HepG2 (cell line): ENCODE measurements around the gene FAM161A. TPM values are rescaled to one million over a fixed set of nuclear protein-coding genes. Genes with fewer than 3 reads are reported as not detected.

Source experiments
- ATAC-seq: fragments of 200-7000 bp; cut with Tn5 transposase; 3 replicates; pipeline ENCODE4 v1.9.1; 2020; ENCODE audit warnings: mild to moderate bottlenecking, moderate library complexity
- BruUV-seq: library from RNA; stranded (reverse); fragments of 400-500 nt; replicated peaks from 2 replicates; lab custom pipeline; 2021; lab: Mats Ljungman, UMichigan
- CTCF ChIA-PET: fragments of 300-600 bp; formaldehyde crosslinking; extraction: SDS; loops from one replicate; lab custom pipeline; 2021; ENCODE audit warnings: low total read pairs, inconsistent platforms, low intra/inter-chr PET ratio; lab: Yijun Ruan, JAX
- POLR2A ChIA-PET: fragments of 350-600 bp; sonication (Branson Sonifier 250); formaldehyde crosslinking; loops from one replicate; lab custom pipeline; 2020; ENCODE audit warnings: antibody characterized with exemption, inconsistent platforms; lab: Yijun Ruan, JAX
- DNase-seq: peaks from one replicate; pipeline ENCODE4 v3.0.0-alpha.2; 2015; ENCODE audit warnings: low spot score
- FAIRE-seq: peaks from 3 replicates; lab custom pipeline; 2011; peaks lifted over from hg19 to GRCh38; lab: Jason Lieb, UNC
- H2AFZ ChIP-seq: one replicate; pipeline ENCODE4 v1.6.1; 2011; ENCODE audit warnings: low read length, inconsistent platforms
- H3K27ac ChIP-seq: fragments of 300-600 bp; 3 replicates; pipeline ENCODE4 v1.8.0; 2011; ENCODE audit warnings: mixed run types, mild to moderate bottlenecking, mixed read lengths, low read length, inconsistent platforms; ENCODE audit not compliant: insufficient read depth; ENCODE audit errors: extremely low read length
- H3K27me3 ChIP-seq, 2 experiments: fragments of 200-600 bp in 1 of 2; 2 replicates in 1 of 2; 3 replicates in 1 of 2; pipeline versions ENCODE4 v1.6.0 to v1.8.0; 2011; ENCODE audit warnings: low read length in 2 of 2, mild to moderate bottlenecking in 2 of 2, moderate library complexity in 2 of 2, inconsistent platforms in 1 of 2; ENCODE audit not compliant: insufficient read depth in 2 of 2, control insufficient read depth in 1 of 2
- H3K36me3 ChIP-seq, 2 experiments: fragments of 200-600 bp in 1 of 2; replicated peaks in 1 of 2; 2 replicates in 1 of 2; 3 replicates in 1 of 2; pipeline versions ENCODE4 v1.5.1 to v1.8.0; 2011; ENCODE audit warnings: low read length in 2 of 2, inconsistent platforms in 1 of 2; ENCODE audit not compliant: insufficient read depth in 2 of 2, control insufficient read depth in 1 of 2
- H3K4me1 ChIP-seq: 2 replicates; pipeline ENCODE4 v1.5.1; 2012; ENCODE audit warnings: low read length, inconsistent platforms; ENCODE audit not compliant: insufficient read depth
- H3K4me2 ChIP-seq: 2 replicates; pipeline ENCODE4 v1.6.0; 2011; ENCODE audit warnings: low read depth, low read length, inconsistent platforms
- H3K4me3 ChIP-seq, 3 experiments: fragments of 200-600 bp in 1 of 3; sonication (generic), shearing (Covaris generic) in 1 of 3; replicated peaks in 1 of 3; 2 replicates each; pipeline ENCODE4 v1.5.1; 2011 to 2016; ENCODE audit warnings: low read length in 3 of 3, inconsistent platforms in 2 of 3, low read depth in 2 of 3, mild to moderate bottlenecking in 2 of 3, control low read depth in 1 of 3, mixed read lengths in 1 of 3; ENCODE audit not compliant: insufficient read depth in 1 of 3
- H3K79me2 ChIP-seq: one replicate; pipeline ENCODE4 v1.6.1; 2011; ENCODE audit warnings: low read length, inconsistent platforms; ENCODE audit not compliant: insufficient read depth
- H3K9ac ChIP-seq: 2 replicates; pipeline ENCODE4 v1.6.0; 2011; ENCODE audit warnings: mild to moderate bottlenecking, low read depth, low read length, inconsistent platforms; ENCODE audit not compliant: insufficient read depth
- H3K9me3 ChIP-seq: 2 replicates; pipeline ENCODE4 v1.5.1; 2012; ENCODE audit warnings: mild to moderate bottlenecking, low read length
- H4K20me1 ChIP-seq: 2 replicates; pipeline ENCODE4 v1.6.0; 2011; ENCODE audit warnings: inconsistent platforms, mild to moderate bottlenecking, low read length, moderate library complexity; ENCODE audit not compliant: insufficient read depth
- HMG20B ChIP-seq: conservative IDR thresholded peaks from 2 replicates; pipeline ENCODE4 v1.6.1; 2016; ENCODE audit warnings: missing genetic modification reagents, missing compliant biosample characterization
- KLF15 ChIP-seq: sonication (generic); formaldehyde crosslinking; IDR thresholded peaks from 2 replicates; pipeline ENCODE4 v1.8.1; 2023; ENCODE audit warnings: borderline replicate concordance, mild to moderate bottlenecking, inconsistent platforms, missing genetic modification reagents, mixed read lengths
- ONECUT2 ChIP-seq: sonication (generic); formaldehyde crosslinking; IDR thresholded peaks from 2 replicates; pipeline ENCODE4 v1.4.0; 2020; ENCODE audit warnings: missing genetic modification reagents
- POLR2A ChIP-seq, 2 experiments: IDR thresholded peaks; 2 replicates each; pipeline ENCODE4 v1.6.1; 2011; ENCODE audit warnings: low read depth in 2 of 2, low read length in 2 of 2, mild to moderate bottlenecking in 1 of 2, moderate library complexity in 1 of 2; ENCODE audit not compliant: insufficient read depth in 1 of 2
- RBFOX2 ChIP-seq: fragments of 200-400 bp; formaldehyde crosslinking; IDR thresholded peaks from 2 replicates; pipeline ENCODE4 v1.6.1; 2017; ENCODE audit warnings: low read depth, mild to moderate bottlenecking, low read length
- TEAD3 ChIP-seq: optimal IDR thresholded peaks from 2 replicates; pipeline ENCODE3; 2016; ENCODE audit warnings: borderline replicate concordance
- THAP11 ChIP-seq: IDR thresholded peaks from 2 replicates; pipeline ENCODE4 v1.6.1; 2016; ENCODE audit warnings: missing biosample characterization, missing genetic modification reagents
- ZNF17 ChIP-seq: sonication (generic); formaldehyde crosslinking; IDR thresholded peaks from 2 replicates; pipeline ENCODE4 v1.5.0; 2020; ENCODE audit warnings: mild to moderate bottlenecking, missing genetic modification reagents
- ZNF337 ChIP-seq: sonication (generic); formaldehyde crosslinking; IDR thresholded peaks from 2 replicates; pipeline ENCODE4 v1.5.1; 2020; ENCODE audit warnings: missing genetic modification reagents, low read depth, mild to moderate bottlenecking, borderline replicate concordance
- ZNF530 ChIP-seq: sonication (generic); formaldehyde crosslinking; IDR thresholded peaks from 2 replicates; pipeline ENCODE4 v1.5.0; 2020; ENCODE audit warnings: low read depth, mild to moderate bottlenecking, missing genetic modification reagents
- ZNF550 ChIP-seq: sonication (generic); formaldehyde crosslinking; IDR thresholded peaks from 2 replicates; pipeline ENCODE4 v1.4.0; 2020; ENCODE audit warnings: mild to moderate bottlenecking, missing genetic modification reagents, borderline replicate concordance
- WGBS: methylation state at CpG from one replicate; pipeline ENCODE4 v1.1.6; 2017; ENCODE audit warnings: low lambda C conversion rate; 5-methylcytosine and 5-hydroxymethylcytosine counted together
- in situ Hi-C: cut with HindIII; loops from 2 replicates; pipeline ENCODE4 v1.10.0; 2017; ENCODE audit warnings: low pct_unique_long_range_greater_than_20kb; ENCODE audit not compliant: extremely low pct_ligation_motif_present
- intact Hi-C: fragments of 100-400 bp; cut with micrococcal nuclease; formaldehyde crosslinking; loops from one replicate; pipeline ENCODE4 v1.10.0; 2022; ENCODE audit not compliant: unreplicated experiment
- polyA plus RNA-seq, 8 experiments: library from polyadenylated mRNA; depleted of rRNA in 3 of 8; stranded (reverse) in 7 of 8; unstranded in 1 of 8; fragments of >200 nt; fragmentation: Illumina TruSeq in 4 of 8; extraction: Trizol in 4 of 8; gene quantifications; 2 replicates each; pipeline versions ENCODE4 v1.2.1 to v1.2.3, GENCODE V29; 2011 to 2016; ENCODE audit warnings: low read depth in 4 of 8, missing spikeins in 1 of 8, mixed read lengths in 1 of 8; ENCODE audit not compliant: insufficient read depth in 1 of 8
- total RNA-seq, 5 experiments: library from RNA; depleted of rRNA; stranded (reverse); fragments of >200 nt; fragmentation: Illumina TruSeq; extraction: Trizol; gene quantifications; 2 replicates each; pipeline ENCODE4 v1.2.3, GENCODE V29; 2016; ENCODE audit warnings: low read depth in 1 of 5
- TF ChIP-seq, protein P1 (sequence below): sonication (generic); formaldehyde crosslinking; IDR thresholded peaks from 2 replicates; pipeline ENCODE4 v1.5.1; 2020; ENCODE audit warnings: missing genetic modification reagents, mild to moderate bottlenecking, borderline replicate concordance

Gene FAM161A
- total and polyA plus RNA-seq, 2 of the 13 experiments (the other 11 are each of a cell fraction or from before 2014, with no cell fraction given), result 2.7 to 3.4 TPM

DNA sequence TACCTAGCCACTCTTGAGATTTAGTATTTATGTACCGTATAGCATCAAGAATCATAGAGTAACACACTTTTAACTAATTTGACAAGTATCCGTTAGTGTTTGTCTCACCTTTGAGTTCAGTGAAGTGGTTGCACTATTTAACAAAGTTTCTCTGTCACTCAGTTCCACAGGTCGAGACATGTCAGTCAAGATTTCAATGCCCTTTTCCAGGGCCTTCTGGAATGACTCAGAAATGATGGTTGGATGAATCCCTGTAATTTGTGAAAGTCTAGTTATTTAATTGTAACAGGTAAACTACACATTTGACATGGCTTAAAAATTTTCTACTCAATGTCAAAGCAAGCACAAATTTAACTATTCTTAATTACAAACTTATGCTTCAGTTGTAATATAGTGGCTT lies 24.9 kb upstream of the FAM161A start:
- Histone ChIP-seq H3K27me3 (no peaks in the 10 kb centered on the region), H3K9me3 (no peaks in the 10 kb centered on the region), H3K4me3 (no peak overlapping the region), H3K4me1 (no peaks in the 10 kb centered on the region), H3K4me2 (no peak overlapping the region), H4K20me1 (no peaks in the 10 kb centered on the region; the same call in 1 of the 2 replicates), H2AFZ (no peak overlapping the region), H3K36me3 (peaks cover 26 to 92% of the 10 kb centered on the region in 2 experiments), H3K9ac (no peak overlapping the region), H3K79me2 (peaks cover under 1% of the 10 kb centered on the region), H3K27ac (no peak overlapping the region)
- intact Hi-C loops, result no loop called here
- in situ Hi-C loops, result no loop called here
- POLR2A ChIA-PET, result no interaction called here
- ATAC-seq (no peak), FAIRE-seq (no peak), DNase-seq (no peak)
- TF ChIP-seq, protein P1, sequence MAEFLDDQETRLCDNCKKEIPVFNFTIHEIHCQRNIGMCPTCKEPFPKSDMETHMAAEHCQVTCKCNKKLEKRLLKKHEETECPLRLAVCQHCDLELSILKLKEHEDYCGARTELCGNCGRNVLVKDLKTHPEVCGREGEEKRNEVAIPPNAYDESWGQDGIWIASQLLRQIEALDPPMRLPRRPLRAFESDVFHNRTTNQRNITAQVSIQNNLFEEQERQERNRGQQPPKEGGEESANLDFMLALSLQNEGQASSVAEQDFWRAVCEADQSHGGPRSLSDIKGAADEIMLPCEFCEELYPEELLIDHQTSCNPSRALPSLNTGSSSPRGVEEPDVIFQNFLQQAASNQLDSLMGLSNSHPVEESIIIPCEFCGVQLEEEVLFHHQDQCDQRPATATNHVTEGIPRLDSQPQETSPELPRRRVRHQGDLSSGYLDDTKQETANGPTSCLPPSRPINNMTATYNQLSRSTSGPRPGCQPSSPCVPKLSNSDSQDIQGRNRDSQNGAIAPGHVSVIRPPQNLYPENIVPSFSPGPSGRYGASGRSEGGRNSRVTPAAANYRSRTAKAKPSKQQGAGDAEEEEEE (CRISPR knock-in tag), result no peak
- TF ChIP-seq RBFOX2, result peak; percentile 21; the same call in 1 of the 2 replicates
- TF ChIP-seq ONECUT2 (CRISPR knock-in tag), result no peak
- no peak for TF ChIP-seq ZNF337 (CRISPR knock-in tag)
- CTCF ChIA-PET, result no interaction called here
- 94% methylated on average over 3 of the region's 3 CpGs for WGBS
- BruUV-seq, result no TSS peak

- Histone ChIP-seq H3K9ac (no peak overlapping the region), H3K9me3 (no peaks in the 10 kb centered on the region), H2AFZ (no peak overlapping the region), H3K4me3 (no peak overlapping the region), H3K27ac (no peak overlapping the region), H3K79me2 (no peaks in the 10 kb centered on the region), H3K27me3 (no peaks in the 10 kb centered on the region), H3K36me3 (peaks cover 24 to 89% of the 10 kb centered on the region in 2 experiments), H3K4me1 (no peaks in the 10 kb centered on the region), H3K4me2 (no peak overlapping the region), H4K20me1 (no peaks in the 10 kb centered on the region; the same call in 1 of the 2 replicates)
- CTCF ChIA-PET, result no interaction called here
- in situ Hi-C loops, result no loop called here
- POLR2A ChIA-PET, result no interaction called here
- ATAC-seq, result no peak
- intact Hi-C loops, result no loop called here
- peak; percentile 16 for TF ChIP-seq RBFOX2
- TF ChIP-seq ZNF17 (CRISPR knock-in tag), result no peak
- no peak for TF ChIP-seq THAP11 (CRISPR knock-in tag)
- TF ChIP-seq HMG20B (CRISPR knock-in tag), result no peak
- TF ChIP-seq KLF15, result no peak
- TF ChIP-seq ZNF530 (CRISPR knock-in tag), result no peak
- no peak for TF ChIP-seq TEAD3 (CRISPR knock-in tag)
- 0 out of 4 replicates have a peak, but pooled peaks of 1 of the 2 experiments have one; percentile 18 for TF ChIP-seq POLR2A (IDR thresholded peaks at IDR 0.05; ENCODE audit: insufficient read depth in 1 of 2, low read depth in 2 of 2, low read length in 2 of 2)
- no peak for TF ChIP-seq ZNF550
- FAIRE-seq, result no peak
- no peak for DNase-seq
- WGBS, result over 99% methylated on average over 4 of the region's 4 CpGs
- BruUV-seq, result no TSS peak
Observed at GRCh38 chr2:61877571-61878245, 23.8 kb upstream of the FAM161A start.
